Peyer's patch (tissue), 4 donors: ENCODE data around the gene CNOT1.

ENCODE experiments used
- POLR2A ChIP-seq, 2 donors: fragments of 450-650 bp; IDR thresholded peaks; one replicate each; pipeline ENCODE4 v1.5.1; 2017; ENCODE audit warnings: antibody characterized with exemption in 2 of 2, mild to moderate bottlenecking in 2 of 2, moderate library complexity in 2 of 2
- TF ChIP-seq, protein P1 (sequence below), 6 experiments: fragments of 450-650 bp in 4 of 6; fragments of 200-600 bp in 2 of 6; sonication (generic) in 1 of 6; IDR thresholded peaks; one replicate each; pipeline ENCODE4 v1.5.1; 2017 to 2019; ENCODE audit warnings: antibody characterized with exemption in 6 of 6, mild to moderate bottlenecking in 3 of 6, moderate library complexity in 1 of 6

DNA sequence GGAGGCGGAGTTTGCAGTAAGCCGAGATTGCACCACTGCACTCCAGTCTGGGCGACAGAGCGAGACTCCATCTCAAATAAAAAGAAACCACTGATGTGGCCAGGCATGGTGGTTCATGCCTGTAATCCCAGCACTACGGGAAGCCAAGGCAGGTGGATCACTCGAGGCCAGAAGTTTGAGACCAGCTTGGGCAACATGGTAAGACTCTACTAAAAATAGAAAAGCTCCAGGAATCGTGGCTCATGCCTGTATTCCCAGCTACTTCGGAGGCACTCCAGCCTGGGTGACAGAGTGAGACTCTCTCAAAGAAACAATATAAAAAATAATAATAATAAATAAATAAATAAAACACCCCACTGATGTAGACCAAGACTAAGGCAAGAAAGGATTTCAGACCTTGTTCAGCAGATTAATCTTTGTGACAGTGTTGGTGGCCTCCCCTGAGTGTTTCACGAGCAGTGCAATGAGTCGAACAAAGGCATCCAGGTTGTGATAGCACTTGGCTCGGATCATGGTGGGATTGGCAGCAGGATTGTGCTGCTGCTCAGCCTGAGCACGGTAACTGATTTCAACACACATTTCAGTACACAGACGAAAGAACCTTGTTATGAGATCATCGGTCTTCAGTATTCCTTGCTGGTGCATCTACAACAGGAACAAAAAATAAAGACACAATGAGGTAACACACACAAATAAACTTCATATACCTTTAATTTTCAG, 95.7 kb downstream of the CNOT1 start:
- TF ChIP-seq, protein P1, sequence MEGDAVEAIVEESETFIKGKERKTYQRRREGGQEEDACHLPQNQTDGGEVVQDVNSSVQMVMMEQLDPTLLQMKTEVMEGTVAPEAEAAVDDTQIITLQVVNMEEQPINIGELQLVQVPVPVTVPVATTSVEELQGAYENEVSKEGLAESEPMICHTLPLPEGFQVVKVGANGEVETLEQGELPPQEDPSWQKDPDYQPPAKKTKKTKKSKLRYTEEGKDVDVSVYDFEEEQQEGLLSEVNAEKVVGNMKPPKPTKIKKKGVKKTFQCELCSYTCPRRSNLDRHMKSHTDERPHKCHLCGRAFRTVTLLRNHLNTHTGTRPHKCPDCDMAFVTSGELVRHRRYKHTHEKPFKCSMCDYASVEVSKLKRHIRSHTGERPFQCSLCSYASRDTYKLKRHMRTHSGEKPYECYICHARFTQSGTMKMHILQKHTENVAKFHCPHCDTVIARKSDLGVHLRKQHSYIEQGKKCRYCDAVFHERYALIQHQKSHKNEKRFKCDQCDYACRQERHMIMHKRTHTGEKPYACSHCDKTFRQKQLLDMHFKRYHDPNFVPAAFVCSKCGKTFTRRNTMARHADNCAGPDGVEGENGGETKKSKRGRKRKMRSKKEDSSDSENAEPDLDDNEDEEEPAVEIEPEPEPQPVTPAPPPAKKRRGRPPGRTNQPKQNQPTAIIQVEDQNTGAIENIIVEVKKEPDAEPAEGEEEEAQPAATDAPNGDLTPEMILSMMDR (IDR thresholded peaks at IDR 0.05), result no peak
- no peak for TF ChIP-seq POLR2A (IDR thresholded peaks at IDR 0.05)
